ENCODE data around the gene ZBTB45. TPM values are rescaled to one million over a fixed set of nuclear protein-coding genes. Genes with fewer than 3 reads are reported as not detected.

ZBTB45 gene
- total RNA-seq, 1 experiment from 2014 or later: 12.0 TPM

DNA sequence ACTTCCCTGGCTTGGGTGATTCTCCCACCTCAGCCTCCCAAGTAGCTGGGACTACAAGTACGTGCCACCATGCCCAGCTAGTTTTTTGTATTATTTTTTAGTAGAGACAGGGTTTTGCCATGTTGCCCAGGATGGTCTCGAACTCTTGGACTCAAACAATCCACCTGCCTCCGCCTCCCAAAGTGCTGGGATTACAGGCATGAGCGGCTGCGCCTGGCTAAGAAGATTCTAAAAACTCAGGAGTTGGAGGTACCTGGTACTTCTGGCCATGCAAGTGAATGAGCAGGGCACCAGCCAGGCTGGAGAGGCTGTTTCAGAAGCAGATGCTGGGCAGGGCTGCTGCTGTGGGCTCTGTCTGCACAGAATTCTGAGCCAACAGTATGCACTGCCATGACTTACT lies 47.4 kb upstream of the ZBTB45 start:
- H3K9me2 ChIP-seq (ENCODE audit: insufficient read depth): no peaks in the 10 kb centered on the region
- POLR2A ChIA-PET: no interaction called here
- peaks cover 0 to 14% of the 10 kb centered on the region in 2 experiments; a peak in 1 of 4 replicates for H3K36me3 ChIP-seq (ENCODE audit: control insufficient read depth in 1 of 2, insufficient read depth in 2 of 2, low read length in 2 of 2)
- H4K20me1 ChIP-seq (ENCODE audit: insufficient read depth): no peaks in the 10 kb centered on the region
- no peak overlapping the region for H3K9ac ChIP-seq (ENCODE audit: low read length)
- H3K4me1 ChIP-seq (ENCODE audit: control insufficient read depth in 1 of 2, insufficient read depth in 2 of 2, low read length in 2 of 2): peaks cover under 1% of the 10 kb centered on the region in 2 experiments; a peak in 2 of 4 replicates
- intact Hi-C loops (cut with micrococcal nuclease): no loop called here
- no TSS peak for BruUV-seq (replicated peaks)
- CTCF ChIA-PET: no interaction called here
- no peak for ATAC-seq
- H3K4me3 ChIP-seq (replicated peaks in 1 of 2; ENCODE audit: low read depth in 1 of 2, low read length in 2 of 2): no peak overlapping the region
- H3K79me2 ChIP-seq (ENCODE audit: insufficient read depth, low read length): peaks cover 3% of the 10 kb centered on the region; the same call in 1 of the 2 replicates
- DNase-seq (ENCODE audit: low read depth, low spot score): no peak
- no peak overlapping the region for H3K4me2 ChIP-seq (ENCODE audit: low read length)
- RAD21 ChIA-PET (ENCODE audit: low non-redundant PET in 1 of 2, low total read pairs in 2 of 2, uncharacterized antibody in 2 of 2, unreplicated experiment in 2 of 2): no interaction called here
- TF ChIP-seq TCF7L2 (IDR thresholded peaks at IDR 0.05; ENCODE audit: borderline replicate concordance, extremely low read depth, insufficient read depth, insufficient read length) (no peak), FOSL1 (IDR thresholded peaks at IDR 0.05; ENCODE audit: low read depth) (no peak), ELF1 (IDR thresholded peaks at IDR 0.05; ENCODE audit: borderline replicate concordance, low read depth) (no peak), EZH2phosphoT487 (IDR thresholded peaks at IDR 0.05; ENCODE audit: borderline replicate concordance) (no peak), POLR2AphosphoS5 (IDR thresholded peaks at IDR 0.05; ENCODE audit: low read depth, low read length) (no peak), EGR1 (IDR thresholded peaks at IDR 0.05; ENCODE audit: low read depth) (no peak), JUND (IDR thresholded peaks at IDR 0.05) (no peak), EZH2 (IDR thresholded peaks at IDR 0.05) (no peak), SIN3A (IDR thresholded peaks at IDR 0.05; ENCODE audit: low read depth) (no peak), POLR2A (IDR thresholded peaks at IDR 0.05; ENCODE audit: borderline replicate concordance, extremely low read depth, insufficient read depth, insufficient read length) (no peak), YY1 (IDR thresholded peaks at IDR 0.05; ENCODE audit: extremely low read depth, insufficient replicate concordance, low read depth, low read length) (no peak)
- TF ChIP-seq, protein P1, sequence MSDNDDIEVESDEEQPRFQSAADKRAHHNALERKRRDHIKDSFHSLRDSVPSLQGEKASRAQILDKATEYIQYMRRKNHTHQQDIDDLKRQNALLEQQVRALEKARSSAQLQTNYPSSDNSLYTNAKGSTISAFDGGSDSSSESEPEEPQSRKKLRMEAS (IDR thresholded peaks at IDR 0.05): no peak
- H3K27me3 ChIP-seq (ENCODE audit: insufficient read depth, low read length): no peaks in the 10 kb centered on the region
- H2AFZ ChIP-seq (ENCODE audit: low read depth, low read length, poor library complexity, severe bottlenecking): no peak overlapping the region
- H3K27ac ChIP-seq (ENCODE audit: low read depth, low read length): no peak overlapping the region
- no peaks in the 10 kb centered on the region for H3K9me3 ChIP-seq (ENCODE audit: control insufficient read depth in 1 of 2, insufficient read depth in 1 of 2, low read depth in 1 of 2, low read length in 2 of 2)

DNA sequence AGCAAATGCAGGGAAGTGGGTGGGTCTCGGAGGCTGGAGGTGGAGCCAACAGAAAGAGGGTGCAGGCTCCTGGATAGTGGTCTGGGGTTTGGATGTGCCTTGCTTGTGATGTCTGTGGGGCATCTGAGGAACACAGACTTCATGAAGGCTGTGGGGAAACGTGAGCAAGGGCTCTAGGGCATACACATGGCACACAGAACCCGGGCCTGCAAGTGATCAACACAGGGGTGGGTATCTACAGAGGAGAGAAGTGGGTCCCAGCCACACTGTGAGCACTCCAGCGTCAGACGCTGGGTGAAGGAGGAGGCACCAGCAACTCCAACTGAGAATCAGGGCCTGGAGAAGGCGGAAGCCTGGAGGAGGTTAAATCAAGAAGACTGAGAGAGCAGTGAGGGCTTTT lies 44.2 kb upstream of the ZBTB45 start:
- RAD21 ChIA-PET (ENCODE audit: low non-redundant PET in 1 of 2, low total read pairs in 2 of 2, uncharacterized antibody in 2 of 2, unreplicated experiment in 2 of 2): no interaction called here
- Histone ChIP-seq H3K36me3 (ENCODE audit: control insufficient read depth in 1 of 2, insufficient read depth in 2 of 2, low read length in 2 of 2) (no peaks in the 10 kb centered on the region), H3K9ac (ENCODE audit: low read length) (no peak overlapping the region), H3K27ac (ENCODE audit: low read depth, low read length) (no peak overlapping the region), H2AFZ (ENCODE audit: low read depth, low read length, poor library complexity, severe bottlenecking) (no peak overlapping the region), H4K20me1 (ENCODE audit: insufficient read depth) (no peaks in the 10 kb centered on the region), H3K9me2 (ENCODE audit: insufficient read depth) (no peaks in the 10 kb centered on the region), H3K79me2 (ENCODE audit: insufficient read depth, low read length) (peaks cover 20% of the 10 kb centered on the region; the same call in 1 of the 2 replicates), H3K4me3 (replicated peaks in 1 of 2; ENCODE audit: low read depth in 1 of 2, low read length in 2 of 2) (no peak overlapping the region), H3K4me2 (ENCODE audit: low read length) (no peak overlapping the region), H3K4me1 (ENCODE audit: control insufficient read depth in 1 of 2, insufficient read depth in 2 of 2, low read length in 2 of 2) (peaks cover 6 to 15% of the 10 kb centered on the region in 2 experiments), H3K27me3 (ENCODE audit: insufficient read depth, low read length) (no peaks in the 10 kb centered on the region), H3K9me3 (ENCODE audit: control insufficient read depth in 1 of 2, insufficient read depth in 1 of 2, low read depth in 1 of 2, low read length in 2 of 2) (no peaks in the 10 kb centered on the region)
- intact Hi-C loops (cut with micrococcal nuclease): no loop called here
- CTCF ChIA-PET: no interaction called here
- no TSS peak for BruUV-seq (replicated peaks)
- POLR2A ChIA-PET: interaction anchor here (0.9 kb wide), 1 partner anchor 50 kb away, joined by 3 read pairs; no protein-coding TSS in a partner anchor
- ATAC-seq (no peak), DNase-seq (ENCODE audit: low read depth, low spot score) (no peak)
- TF ChIP-seq, protein P2, sequence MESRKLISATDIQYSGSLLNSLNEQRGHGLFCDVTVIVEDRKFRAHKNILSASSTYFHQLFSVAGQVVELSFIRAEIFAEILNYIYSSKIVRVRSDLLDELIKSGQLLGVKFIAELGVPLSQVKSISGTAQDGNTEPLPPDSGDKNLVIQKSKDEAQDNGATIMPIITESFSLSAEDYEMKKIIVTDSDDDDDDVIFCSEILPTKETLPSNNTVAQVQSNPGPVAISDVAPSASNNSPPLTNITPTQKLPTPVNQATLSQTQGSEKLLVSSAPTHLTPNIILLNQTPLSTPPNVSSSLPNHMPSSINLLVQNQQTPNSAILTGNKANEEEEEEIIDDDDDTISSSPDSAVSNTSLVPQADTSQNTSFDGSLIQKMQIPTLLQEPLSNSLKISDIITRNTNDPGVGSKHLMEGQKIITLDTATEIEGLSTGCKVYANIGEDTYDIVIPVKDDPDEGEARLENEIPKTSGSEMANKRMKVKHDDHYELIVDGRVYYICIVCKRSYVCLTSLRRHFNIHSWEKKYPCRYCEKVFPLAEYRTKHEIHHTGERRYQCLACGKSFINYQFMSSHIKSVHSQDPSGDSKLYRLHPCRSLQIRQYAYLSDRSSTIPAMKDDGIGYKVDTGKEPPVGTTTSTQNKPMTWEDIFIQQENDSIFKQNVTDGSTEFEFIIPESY (IDR thresholded peaks at IDR 0.05; ENCODE audit: extremely low read depth, insufficient replicate concordance, low read length): no peak
- TF ChIP-seq EGR1 (IDR thresholded peaks at IDR 0.05; ENCODE audit: low read depth) (no peak), POLR2AphosphoS5 (IDR thresholded peaks at IDR 0.05; ENCODE audit: low read depth, low read length) (no peak), ELF1 (IDR thresholded peaks at IDR 0.05; ENCODE audit: borderline replicate concordance, low read depth) (no peak), EZH2phosphoT487 (IDR thresholded peaks at IDR 0.05; ENCODE audit: borderline replicate concordance) (no peak), POLR2A (IDR thresholded peaks at IDR 0.05; ENCODE audit: borderline replicate concordance, extremely low read depth, insufficient read depth, insufficient read length) (no peak), FOSL1 (IDR thresholded peaks at IDR 0.05; ENCODE audit: low read depth) (no peak)
- TF ChIP-seq, protein P3, sequence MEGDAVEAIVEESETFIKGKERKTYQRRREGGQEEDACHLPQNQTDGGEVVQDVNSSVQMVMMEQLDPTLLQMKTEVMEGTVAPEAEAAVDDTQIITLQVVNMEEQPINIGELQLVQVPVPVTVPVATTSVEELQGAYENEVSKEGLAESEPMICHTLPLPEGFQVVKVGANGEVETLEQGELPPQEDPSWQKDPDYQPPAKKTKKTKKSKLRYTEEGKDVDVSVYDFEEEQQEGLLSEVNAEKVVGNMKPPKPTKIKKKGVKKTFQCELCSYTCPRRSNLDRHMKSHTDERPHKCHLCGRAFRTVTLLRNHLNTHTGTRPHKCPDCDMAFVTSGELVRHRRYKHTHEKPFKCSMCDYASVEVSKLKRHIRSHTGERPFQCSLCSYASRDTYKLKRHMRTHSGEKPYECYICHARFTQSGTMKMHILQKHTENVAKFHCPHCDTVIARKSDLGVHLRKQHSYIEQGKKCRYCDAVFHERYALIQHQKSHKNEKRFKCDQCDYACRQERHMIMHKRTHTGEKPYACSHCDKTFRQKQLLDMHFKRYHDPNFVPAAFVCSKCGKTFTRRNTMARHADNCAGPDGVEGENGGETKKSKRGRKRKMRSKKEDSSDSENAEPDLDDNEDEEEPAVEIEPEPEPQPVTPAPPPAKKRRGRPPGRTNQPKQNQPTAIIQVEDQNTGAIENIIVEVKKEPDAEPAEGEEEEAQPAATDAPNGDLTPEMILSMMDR (IDR thresholded peaks at IDR 0.05 in 2 of 3, conservative IDR thresholded peaks at IDR 0.05 in 1 of 3; ENCODE audit: borderline replicate concordance in 1 of 3, insufficient read depth in 1 of 3, low read depth in 2 of 3, low read length in 2 of 3): no peak
- TF ChIP-seq, protein P1 (IDR thresholded peaks at IDR 0.05): no peak
- TF ChIP-seq, protein P4, sequence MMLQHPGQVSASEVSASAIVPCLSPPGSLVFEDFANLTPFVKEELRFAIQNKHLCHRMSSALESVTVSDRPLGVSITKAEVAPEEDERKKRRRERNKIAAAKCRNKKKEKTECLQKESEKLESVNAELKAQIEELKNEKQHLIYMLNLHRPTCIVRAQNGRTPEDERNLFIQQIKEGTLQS (IDR thresholded peaks at IDR 0.05): no peak
